ENCODE data around the gene TYROBP. TPM values are rescaled to one million over a fixed set of nuclear protein-coding genes. Genes with fewer than 3 reads are reported as not detected.

The TYROBP gene
- total and polyA plus RNA-seq, 2 donors (not counting 1 experiment from before 2014, with no cell fraction given) = not detected

GRCh38 chr19:35905178-35905727, 2.8 kb downstream of the TYROBP start:
- TF ChIP-seq EZH2 (IDR thresholded peaks at IDR 0.05; ENCODE audit: low read length, missing control alignments) (no peak), CTCF (conservative IDR thresholded peaks at IDR 0.05 in 1 of 2, IDR thresholded peaks at IDR 0.05 in 1 of 2; ENCODE audit: low read depth in 1 of 2, low read length in 2 of 2) (no peak)
- H3K27ac ChIP-seq (ENCODE audit: insufficient read depth, low read length) = no peak overlapping the region
- DNase-seq (ENCODE audit: low read depth in 2 of 2) = peak in 1 of 2 donors; percentile 9

GRCh38 chr19:35904311-35905068, 3.6 kb downstream of the TYROBP start:
- Histone ChIP-seq H3K27me3 (ENCODE audit: control insufficient read depth, insufficient read depth, low read length) (no peaks in the 10 kb centered on the region), H3K9ac (ENCODE audit: insufficient read depth, low read length) (no peak overlapping the region), H3K4me1 (ENCODE audit: control insufficient read depth, extremely low read depth, insufficient read depth, low read length) (peaks cover 13% of the 10 kb centered on the region), H2AFZ (ENCODE audit: low read length) (no peak overlapping the region), H3K79me2 (ENCODE audit: control insufficient read depth, insufficient read depth, low read length) (no peaks in the 10 kb centered on the region), H4K20me1 (ENCODE audit: control insufficient read depth, extremely low read depth, insufficient read depth, low read length) (no peaks in the 10 kb centered on the region), H3K27ac (ENCODE audit: insufficient read depth, low read length) (no peak overlapping the region), H3K4me2 (ENCODE audit: extremely low read depth, insufficient read depth, low read length) (no peak overlapping the region), H3K36me3 (ENCODE audit: control insufficient read depth, insufficient read depth, low read length) (no peaks in the 10 kb centered on the region), H3K9me3 (ENCODE audit: control insufficient read depth, insufficient read depth, low read depth, low read length) (no peaks in the 10 kb centered on the region), H3K4me3 (replicated peaks in 1 of 4; ENCODE audit: control extremely low read depth in 1 of 4, insufficient read depth in 1 of 4, low read depth in 3 of 4, low read length in 4 of 4) (no peak overlapping the region)
- no peak for DNase-seq (ENCODE audit: low read depth in 2 of 2)
- no peak for TF ChIP-seq EZH2 (IDR thresholded peaks at IDR 0.05; ENCODE audit: low read length, missing control alignments)
- TF ChIP-seq CTCF (conservative IDR thresholded peaks at IDR 0.05 in 1 of 2, IDR thresholded peaks at IDR 0.05 in 1 of 2; ENCODE audit: low read depth in 1 of 2, low read length in 2 of 2) = no peak

More at GRCh38 chr19:35905178-35905727, 2.8 kb downstream of the TYROBP start:
- H3K4me1 ChIP-seq (ENCODE audit: control insufficient read depth, extremely low read depth, insufficient read depth, low read length) = peaks cover 13% of the 10 kb centered on the region
- no peak overlapping the region for H2AFZ ChIP-seq (ENCODE audit: low read length)
- H4K20me1 ChIP-seq (ENCODE audit: control insufficient read depth, extremely low read depth, insufficient read depth, low read length) = no peaks in the 10 kb centered on the region
- no peaks in the 10 kb centered on the region for H3K27me3 ChIP-seq (ENCODE audit: control insufficient read depth, insufficient read depth, low read length)
- H3K9me3 ChIP-seq (ENCODE audit: control insufficient read depth, insufficient read depth, low read depth, low read length) = no peaks in the 10 kb centered on the region
- no peaks in the 10 kb centered on the region for H3K36me3 ChIP-seq (ENCODE audit: control insufficient read depth, insufficient read depth, low read length)
- H3K4me3 ChIP-seq (replicated peaks in 1 of 4; ENCODE audit: control extremely low read depth in 1 of 4, insufficient read depth in 1 of 4, low read depth in 3 of 4, low read length in 4 of 4) = no peak overlapping the region
- H3K9ac ChIP-seq (ENCODE audit: insufficient read depth, low read length) = no peak overlapping the region
- no peak overlapping the region for H3K4me2 ChIP-seq (ENCODE audit: extremely low read depth, insufficient read depth, low read length)
- no peaks in the 10 kb centered on the region for H3K79me2 ChIP-seq (ENCODE audit: control insufficient read depth, insufficient read depth, low read length)

GRCh38 chr19:35903550-35904179, 4.4 kb downstream of the TYROBP start:
- Histone ChIP-seq H3K9ac (ENCODE audit: insufficient read depth, low read length) (peak overlapping the region; percentile 42), H3K27ac (ENCODE audit: insufficient read depth, low read length) (peak overlapping the region; percentile 45), H3K36me3 (ENCODE audit: control insufficient read depth, insufficient read depth, low read length) (no peaks in the 10 kb centered on the region), H3K4me3 (replicated peaks in 1 of 4; ENCODE audit: control extremely low read depth in 1 of 4, insufficient read depth in 1 of 4, low read depth in 3 of 4, low read length in 4 of 4) (peak overlapping the region in 3 of 4 experiments; percentile 19 to 27 (median 26)), H3K79me2 (ENCODE audit: control insufficient read depth, insufficient read depth, low read length) (no peaks in the 10 kb centered on the region), H3K4me1 (ENCODE audit: control insufficient read depth, extremely low read depth, insufficient read depth, low read length) (peaks cover 13% of the 10 kb centered on the region), H4K20me1 (ENCODE audit: control insufficient read depth, extremely low read depth, insufficient read depth, low read length) (no peaks in the 10 kb centered on the region), H3K4me2 (ENCODE audit: extremely low read depth, insufficient read depth, low read length) (peak overlapping the region; percentile 82), H2AFZ (ENCODE audit: low read length) (peak overlapping the region; percentile 56), H3K9me3 (ENCODE audit: control insufficient read depth, insufficient read depth, low read depth, low read length) (no peaks in the 10 kb centered on the region), H3K27me3 (ENCODE audit: control insufficient read depth, insufficient read depth, low read length) (no peaks in the 10 kb centered on the region)
- peak; percentile 51 to 78 for DNase-seq (ENCODE audit: low read depth in 2 of 2)
- TF ChIP-seq EZH2 (IDR thresholded peaks at IDR 0.05; ENCODE audit: low read length, missing control alignments) = no peak
